Ovary (tissue), 3 donors: ENCODE results near the gene ZNF552.

Experiments used
- EP300 ChIP-seq: sonication (generic); formaldehyde crosslinking; IDR thresholded peaks from one replicate; pipeline ENCODE4 v1.6.1; 2017; ENCODE audit warnings: antibody characterized with exemption
- POLR2A ChIP-seq: fragments of 450-650 bp; IDR thresholded peaks from one replicate; pipeline ENCODE4 v1.6.1; 2017; ENCODE audit warnings: antibody characterized with exemption, mild to moderate bottlenecking, moderate library complexity
- TF ChIP-seq, protein P1 (sequence below), 3 donors: fragments of 450-650 bp in 2 of 3; fragments of 200-600 bp in 1 of 3; IDR thresholded peaks; one replicate each; pipeline versions ENCODE4 v1.5.1 to v1.8.0; 2016 to 2022; ENCODE audit warnings: antibody characterized with exemption in 3 of 3, mild to moderate bottlenecking in 1 of 3
- donor health status: DM: no; HTN: no; CAD: no.

DNA sequence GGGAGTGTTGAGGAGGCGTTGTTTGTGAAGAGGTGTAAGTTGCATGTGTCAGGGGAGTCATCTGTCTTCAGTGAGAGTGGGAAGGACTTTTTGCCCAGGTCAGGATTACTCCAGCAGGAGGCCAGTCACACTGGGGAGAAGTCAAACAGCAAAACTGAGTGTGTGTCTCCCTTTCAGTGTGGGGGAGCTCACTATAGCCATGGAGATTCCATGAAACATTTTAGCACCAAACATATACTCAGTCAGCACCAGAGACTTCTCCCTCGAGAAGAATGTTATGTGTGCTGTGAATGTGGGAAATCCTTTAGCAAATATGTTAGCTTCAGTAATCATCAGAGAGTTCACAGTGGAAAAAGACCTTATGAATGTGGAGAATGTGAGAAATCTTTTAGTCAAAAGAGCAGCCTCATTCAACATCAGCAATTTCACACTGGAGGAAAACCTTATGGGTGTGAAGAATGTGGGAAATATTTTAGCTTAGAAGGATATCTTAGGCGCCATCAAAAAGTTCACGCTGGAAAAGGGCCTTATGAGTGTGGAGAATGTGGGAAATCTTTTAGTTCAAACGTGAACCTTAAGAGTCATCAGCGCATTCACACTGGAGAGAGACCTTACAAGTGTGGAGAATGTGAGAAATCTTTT, 26.5 kb upstream of the ZNF552 start:
- TF ChIP-seq, protein P1, sequence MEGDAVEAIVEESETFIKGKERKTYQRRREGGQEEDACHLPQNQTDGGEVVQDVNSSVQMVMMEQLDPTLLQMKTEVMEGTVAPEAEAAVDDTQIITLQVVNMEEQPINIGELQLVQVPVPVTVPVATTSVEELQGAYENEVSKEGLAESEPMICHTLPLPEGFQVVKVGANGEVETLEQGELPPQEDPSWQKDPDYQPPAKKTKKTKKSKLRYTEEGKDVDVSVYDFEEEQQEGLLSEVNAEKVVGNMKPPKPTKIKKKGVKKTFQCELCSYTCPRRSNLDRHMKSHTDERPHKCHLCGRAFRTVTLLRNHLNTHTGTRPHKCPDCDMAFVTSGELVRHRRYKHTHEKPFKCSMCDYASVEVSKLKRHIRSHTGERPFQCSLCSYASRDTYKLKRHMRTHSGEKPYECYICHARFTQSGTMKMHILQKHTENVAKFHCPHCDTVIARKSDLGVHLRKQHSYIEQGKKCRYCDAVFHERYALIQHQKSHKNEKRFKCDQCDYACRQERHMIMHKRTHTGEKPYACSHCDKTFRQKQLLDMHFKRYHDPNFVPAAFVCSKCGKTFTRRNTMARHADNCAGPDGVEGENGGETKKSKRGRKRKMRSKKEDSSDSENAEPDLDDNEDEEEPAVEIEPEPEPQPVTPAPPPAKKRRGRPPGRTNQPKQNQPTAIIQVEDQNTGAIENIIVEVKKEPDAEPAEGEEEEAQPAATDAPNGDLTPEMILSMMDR (IDR thresholded peaks at IDR 0.05): no peak
- TF ChIP-seq POLR2A (no peak), EP300 (no peak)
